K562 (cell line): ENCODE measurements around the gene PDE6B. TPM values are rescaled to one million over a fixed set of nuclear protein-coding genes. Genes with fewer than 3 reads are reported as not detected.

Source experiments
- ATAC-seq: fragments of 200-7000 bp; cut with Tn5 transposase; 3 replicates; pipeline ENCODE4 v1.9.1; 2020; ENCODE audit warnings: moderate library complexity
- BruUV-seq: library from RNA; stranded (reverse); fragments of 400-500 nt; replicated peaks from 2 replicates; lab custom pipeline; 2021; lab: Mats Ljungman, UMichigan
- CTCF ChIA-PET: fragments of 300-600 bp; formaldehyde crosslinking; extraction: SDS; loops from one replicate; lab custom pipeline; 2021; ENCODE audit warnings: low intra/inter-chr PET ratio; lab: Yijun Ruan, JAX
- POLR2A ChIA-PET: fragments of 300-600, 350-650 bp; sonication (Branson Sonifier 250); formaldehyde crosslinking; extraction: SDS; loops from one replicate; lab custom pipeline; 2021; ENCODE audit warnings: antibody characterized with exemption, inconsistent platforms; lab: Yijun Ruan, JAX
- DNase-seq, 4 experiments: peaks; one replicate each; pipeline versions ENCODE4 v3.0.0 to v3.0.0-alpha.2; 2011 to 2018; ENCODE audit warnings: low spot score in 3 of 4, mixed read lengths in 3 of 4; ENCODE audit errors: extremely low read depth in 1 of 4
- FAIRE-seq: peaks from 2 replicates; lab custom pipeline; 2011; peaks lifted over from hg19 to GRCh38; lab: Jason Lieb, UNC
- H2AFZ ChIP-seq: 2 replicates; pipeline ENCODE4 v1.6.0; 2011; ENCODE audit warnings: low read depth, low read length, control low read depth, inconsistent platforms
- H3K27ac ChIP-seq: fragments of 200-600 bp; 3 replicates; pipeline ENCODE4 v1.8.0; 2011; ENCODE audit warnings: low read depth, mild to moderate bottlenecking, control low read depth, inconsistent platforms, low read length, moderate library complexity, mixed read lengths; ENCODE audit errors: extremely low read depth
- H3K27me3 ChIP-seq, 2 experiments: fragments of 300-600 bp in 1 of 2; 2 replicates in 1 of 2; 3 replicates in 1 of 2; pipeline versions ENCODE4 v1.6.0 to v1.8.0; 2011; ENCODE audit warnings: inconsistent platforms in 2 of 2, low read length in 2 of 2, mild to moderate bottlenecking in 1 of 2, mixed read lengths in 1 of 2, moderate library complexity in 1 of 2; ENCODE audit not compliant: control insufficient read depth in 2 of 2, insufficient read depth in 2 of 2
- H3K36me3 ChIP-seq: fragments of 300-600 bp; 3 replicates; pipeline ENCODE4 v1.8.0; 2011; ENCODE audit warnings: mild to moderate bottlenecking, low read length, inconsistent platforms; ENCODE audit not compliant: control insufficient read depth, insufficient read depth
- H3K4me1 ChIP-seq, 2 experiments: fragments of 200-600 bp in 1 of 2; replicated peaks in 1 of 2; 2 replicates in 1 of 2; 3 replicates in 1 of 2; pipeline versions ENCODE4 v1.5.1 to v1.8.0; 2011; ENCODE audit warnings: inconsistent platforms in 2 of 2, low read length in 2 of 2, mild to moderate bottlenecking in 1 of 2, mixed read lengths in 1 of 2, moderate library complexity in 1 of 2; ENCODE audit not compliant: control insufficient read depth in 2 of 2, insufficient read depth in 2 of 2
- H3K4me2 ChIP-seq: 2 replicates; pipeline ENCODE4 v1.6.1; 2011; ENCODE audit warnings: low read length, control low read depth, inconsistent platforms, mixed read lengths; ENCODE audit not compliant: insufficient read depth
- H3K4me3 ChIP-seq: fragments of 200-600 bp; sonication (generic), shearing (Covaris generic); 2 replicates; pipeline ENCODE4 v1.5.1; 2016; ENCODE audit warnings: control low read depth, inconsistent platforms
- H3K79me2 ChIP-seq: fragments of 200-600 bp; 3 replicates; pipeline ENCODE4 v1.8.0; 2011; ENCODE audit warnings: low read length, inconsistent platforms; ENCODE audit not compliant: control insufficient read depth, insufficient read depth
- H3K9ac ChIP-seq, 2 experiments: 2 replicates each; pipeline versions ENCODE4 v1.6.0 to v1.6.1; 2011; ENCODE audit warnings: low read depth in 2 of 2, low read length in 2 of 2, control low read depth in 1 of 2, inconsistent platforms in 1 of 2, mild to moderate bottlenecking in 1 of 2, mixed read lengths in 1 of 2; ENCODE audit not compliant: insufficient read depth in 1 of 2
- H3K9me1 ChIP-seq: one replicate; pipeline ENCODE4 v1.6.0; 2011; ENCODE audit warnings: inconsistent platforms, mild to moderate bottlenecking, low read length, moderate library complexity; ENCODE audit not compliant: control insufficient read depth, insufficient read depth
- H3K9me3 ChIP-seq: replicated peaks from 2 replicates; pipeline ENCODE4 v1.5.1; 2011; ENCODE audit warnings: low read depth, low read length, inconsistent platforms; ENCODE audit not compliant: control insufficient read depth, insufficient read depth
- H4K20me1 ChIP-seq: replicated peaks from 2 replicates; pipeline ENCODE4 v1.6.1; 2011; ENCODE audit warnings: low read length, inconsistent platforms, mixed read lengths; ENCODE audit not compliant: control insufficient read depth, insufficient read depth
- ELF1 ChIP-seq: fragments of 200-800 bp; sonication (Bioruptor generic); IDR thresholded peaks from 2 replicates; pipeline ENCODE4 v1.6.1; 2016; ENCODE audit warnings: missing genetic modification characterization, missing compliant biosample characterization
- ILK ChIP-seq: fragments of 450-650 bp; IDR thresholded peaks from 2 replicates; pipeline ENCODE4 v1.6.1; 2016; ENCODE audit warnings: missing genetic modification characterization, low read depth, mild to moderate bottlenecking, missing compliant biosample characterization, moderate library complexity, borderline replicate concordance
- POLR3G ChIP-seq: IDR thresholded peaks from 2 replicates; pipeline ENCODE4 v1.6.1; 2011; ENCODE audit not compliant: insufficient read length, insufficient replicate concordance; ENCODE audit errors: extremely low read depth
- PRDM10 ChIP-seq: fragments of 450-650 bp; IDR thresholded peaks from 2 replicates; pipeline ENCODE4 v1.6.1; 2018; ENCODE audit not compliant: partially characterized antibody
- RBM14 ChIP-seq: fragments of 200-400 bp; formaldehyde crosslinking; IDR thresholded peaks from 2 replicates; pipeline ENCODE4 v1.6.1; 2018; ENCODE audit warnings: low read depth, mild to moderate bottlenecking, low read length, moderate library complexity, borderline replicate concordance; ENCODE audit not compliant: insufficient read depth
- YY1 ChIP-seq, 3 experiments: IDR thresholded peaks; 2 replicates each; pipeline ENCODE4 v1.6.1; 2011; ENCODE audit warnings: low read length in 2 of 3, mild to moderate bottlenecking in 2 of 3, moderate library complexity in 2 of 3, borderline replicate concordance in 1 of 3, control low read depth in 1 of 3, low read depth in 1 of 3; ENCODE audit not compliant: insufficient read depth in 3 of 3, insufficient replicate concordance in 2 of 3, control insufficient read depth in 1 of 3, insufficient read length in 1 of 3; ENCODE audit errors: extremely low read depth in 1 of 3
- WGBS: fragments of 100-300 bp; shearing (Covaris generic); methylation state at CpG from one replicate; pipeline ENCODE4 v1.1.6; 2016; ENCODE audit warnings: low coverage, mixed read lengths; ENCODE audit not compliant: insufficient coverage; ENCODE audit errors: missing lambda C conversion rate; 5-methylcytosine and 5-hydroxymethylcytosine counted together
- in situ Hi-C: fragments of 300-500 bp; cut with MboI; formaldehyde crosslinking; loops from 4 replicates; pipeline ENCODE4 v1.15.0; 2018; ENCODE audit warnings: inconsistent platforms, mixed read lengths
- intact Hi-C: fragments of 100-400 bp; cut with micrococcal nuclease; formaldehyde crosslinking; loops from 2 replicates; pipeline ENCODE4 v1.14.2; 2022
- polyA plus RNA-seq, 8 experiments: library from polyadenylated mRNA; depleted of rRNA in 4 of 8; stranded (reverse) in 5 of 8; unstranded in 3 of 8; fragments of >200 nt; fragmentation: Nextera tagmentation in 2 of 8; fragmentation: Illumina TruSeq in 1 of 8; extraction: Ambion mirVana in 2 of 8; extraction: Trizol in 1 of 8; gene quantifications; 2 replicates each; pipeline versions ENCODE4 v1.2.1 to v1.2.3, GENCODE V29; 2011 to 2014; ENCODE audit warnings: inconsistent platforms in 1 of 8, missing spikeins in 1 of 8
- total RNA-seq, 7 experiments: library from RNA; depleted of rRNA in 6 of 7; stranded (reverse); fragments of >200 nt in 6 of 7; fragmentation: Illumina TruSeq in 2 of 7; extraction: Trizol in 2 of 7; gene quantifications; 2 replicates each; pipeline versions ENCODE4 v1.2.1 to v1.2.3, GENCODE V29; 2011 to 2021; ENCODE audit warnings: low replicate concordance in 1 of 7

The PDE6B gene
- total and polyA plus RNA-seq, 9 of the 15 experiments (the other 6 are each of a cell fraction or from before 2014, with no cell fraction given), result 0.04 TPM; not detected in 8

GRCh38 chr4:651884-652642 lies 26.7 kb downstream of the PDE6B start:
- Histone ChIP-seq H3K9me1 (no peaks in the 10 kb centered on the region), H3K4me1 (peaks cover 0 to 69% of the 10 kb centered on the region in 2 experiments; a peak in 2 of 5 replicates), H3K4me3 (no peak overlapping the region), H3K36me3 (no peaks in the 10 kb centered on the region), H4K20me1 (no peaks in the 10 kb centered on the region), H3K9me3 (no peaks in the 10 kb centered on the region), H3K27ac (no peak overlapping the region), H3K27me3 (peaks cover 35 to 82% of the 10 kb centered on the region in 2 experiments; a peak in 4 of 5 replicates), H3K9ac (no peak overlapping the region; a peak in 1 of 4 replicates), H3K4me2 (no peak overlapping the region), H2AFZ (no peak overlapping the region), H3K79me2 (no peaks in the 10 kb centered on the region)
- 17% methylated on average over 20 of the region's 24 CpGs for WGBS
- ATAC-seq, result no peak
- in situ Hi-C loops, result no loop called here
- intact Hi-C loops, result no loop called here
- BruUV-seq, result no TSS peak
- ChIA-PET POLR2A (interaction anchor here (0.7 kb wide), 1 partner anchor 34 kb away, joined by 4 read pairs; no protein-coding TSS in a partner anchor), CTCF (no interaction called here)
- no peak for DNase-seq
- FAIRE-seq, result no peak
- no peak for TF ChIP-seq YY1 (IDR thresholded peaks at IDR 0.05; ENCODE audit: borderline replicate concordance in 1 of 3, control insufficient read depth in 1 of 3, extremely low read depth in 1 of 3, insufficient read depth in 3 of 3, insufficient read length in 1 of 3, insufficient replicate concordance in 2 of 3, low read depth in 1 of 3, low read length in 2 of 3)
- TF ChIP-seq ILK (tag), result no peak
- no peak for TF ChIP-seq PRDM10
- TF ChIP-seq ELF1 (tag), result no peak
- TF ChIP-seq RBM14, result no peak
- no peak for TF ChIP-seq POLR3G
